ENCODE results near the gene KDF1.
"Not testable (repeated sequence)": the region's sequence is repeated elsewhere in the genome, so short reads cannot be mapped to it uniquely, and the experiment has no call there.

The KDF1 gene

DNA sequence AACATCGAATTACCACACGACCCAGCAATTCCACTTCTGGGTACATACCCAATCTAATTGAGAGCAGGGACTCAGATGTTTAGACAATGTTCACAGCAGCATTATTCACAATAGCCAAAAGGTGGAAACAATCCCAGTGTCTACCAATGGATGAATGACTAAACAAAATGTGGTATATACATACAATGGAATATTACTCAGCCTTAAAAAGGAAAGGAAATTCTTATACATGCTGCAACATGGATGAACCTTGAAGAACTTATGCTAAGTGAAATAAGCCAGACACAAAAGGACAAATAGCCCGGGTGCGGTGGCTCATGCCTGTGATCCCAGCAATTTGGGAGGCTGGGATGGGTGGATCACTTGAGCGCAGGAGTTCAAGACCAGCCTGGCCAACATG lies 6.9 kb downstream of the KDF1 start:
- DNase-seq (ENCODE audit: low spot score) = no peak

DNA sequence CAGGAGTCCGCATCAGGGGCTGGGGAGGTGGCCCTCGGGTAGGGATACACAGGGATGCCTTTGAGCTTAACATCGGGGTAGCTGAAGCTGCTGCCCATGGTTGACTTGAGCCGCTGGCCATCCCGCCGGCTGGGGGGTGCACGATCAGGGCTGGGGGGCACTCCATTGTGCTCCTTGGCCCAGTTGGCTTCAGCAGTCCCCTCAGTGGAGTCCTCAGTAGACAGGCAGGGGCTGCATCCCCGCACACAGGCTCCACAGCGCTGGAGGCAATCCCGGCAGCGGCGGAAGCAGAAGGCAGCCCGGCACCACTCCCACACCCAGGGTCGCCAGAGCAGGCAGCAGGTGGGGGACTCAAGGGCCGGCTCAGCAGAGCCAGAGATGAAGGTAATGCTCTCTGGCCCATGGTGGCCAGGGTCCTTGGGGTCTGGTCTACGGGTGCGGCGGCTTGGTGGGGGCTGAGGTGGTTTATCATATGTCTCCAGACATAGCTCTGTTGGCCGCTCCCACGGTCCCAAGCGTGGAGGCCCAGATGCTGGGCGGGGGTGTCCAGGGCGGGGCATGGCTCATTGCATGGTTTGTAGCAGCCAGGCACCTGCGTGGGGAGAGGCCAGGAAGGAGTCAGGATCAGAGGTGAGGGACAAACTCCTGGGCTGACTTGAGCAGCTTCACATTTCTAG lies 8.3 kb downstream of the KDF1 start:
- DNase-seq (ENCODE audit: low spot score) = no peak

- no peak for DNase-seq (ENCODE audit: low spot score)
These were observed 9.1 kb downstream of the KDF1 start for GRCh38 chr1:26951216-26951615.

- DNase-seq (ENCODE audit: low spot score) = no peak
These were observed 9.7 kb downstream of the KDF1 start for GRCh38 chr1:26950602-26951001.

DNA sequence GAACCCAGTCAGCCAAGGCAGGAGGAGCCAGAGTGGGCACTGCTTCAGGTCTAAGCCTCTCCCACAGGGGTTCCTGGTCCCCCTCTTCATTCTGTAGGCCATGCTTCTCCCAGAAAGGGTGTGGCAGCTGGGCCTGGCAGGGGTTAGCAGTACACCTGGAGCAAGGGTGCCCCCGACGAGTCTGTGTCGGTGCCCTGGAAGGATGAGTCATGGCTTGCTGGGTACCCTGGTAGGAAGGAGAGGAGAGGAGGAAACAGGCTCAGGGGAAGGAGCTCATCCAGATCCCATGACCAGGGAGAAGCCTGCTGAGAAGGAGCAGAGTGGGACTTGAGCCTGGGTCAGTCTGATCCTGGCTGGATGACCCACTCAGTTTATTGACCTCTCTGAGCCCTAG lies 10.3 kb downstream of the KDF1 start:
- no peak for DNase-seq (ENCODE audit: low spot score)

- DNase-seq (ENCODE audit: low spot score) = no peak
These were observed 10.9 kb downstream of the KDF1 start for GRCh38 chr1:26949266-26949925.

DNA sequence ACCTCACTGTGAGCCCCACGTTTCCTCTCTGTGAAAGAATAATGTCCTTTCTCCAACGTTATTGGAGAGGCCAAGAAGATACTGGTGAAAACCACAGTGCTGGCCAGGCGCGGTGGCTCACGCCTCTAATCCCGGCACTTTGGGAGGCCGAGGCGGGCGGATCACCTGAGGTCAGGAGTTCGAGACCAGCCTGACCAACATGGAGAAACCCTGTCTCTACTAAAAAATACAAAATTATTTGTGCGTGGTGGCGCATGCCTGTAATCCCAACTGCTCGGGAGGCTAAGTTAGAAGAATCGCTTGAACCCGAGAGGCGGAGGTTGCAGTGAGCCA lies 11.6 kb downstream of the KDF1 start:
- DNase-seq (ENCODE audit: low spot score) = not testable (repeated sequence)

DNA sequence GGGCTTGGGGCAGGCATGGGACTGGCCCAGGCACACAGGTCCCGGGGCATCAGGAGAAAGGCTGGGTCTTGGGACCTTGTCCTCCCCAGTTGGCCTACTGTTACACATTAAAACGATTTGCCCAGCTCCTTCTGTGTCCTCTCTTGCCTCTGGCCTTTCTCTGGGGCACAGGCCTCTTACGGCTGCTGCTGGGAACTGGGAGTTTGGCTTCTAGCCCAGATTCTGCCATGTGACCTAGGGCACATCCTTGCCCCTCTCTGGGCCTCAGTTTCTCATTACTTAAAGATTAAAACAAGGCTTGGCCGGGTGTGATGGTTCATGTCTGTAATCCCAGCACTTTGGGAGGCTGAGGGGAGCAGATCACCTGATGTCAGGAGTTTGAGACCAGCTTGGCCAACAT lies 14.0 kb downstream of the KDF1 start:
- DNase-seq (ENCODE audit: low spot score) = no peak

DNA sequence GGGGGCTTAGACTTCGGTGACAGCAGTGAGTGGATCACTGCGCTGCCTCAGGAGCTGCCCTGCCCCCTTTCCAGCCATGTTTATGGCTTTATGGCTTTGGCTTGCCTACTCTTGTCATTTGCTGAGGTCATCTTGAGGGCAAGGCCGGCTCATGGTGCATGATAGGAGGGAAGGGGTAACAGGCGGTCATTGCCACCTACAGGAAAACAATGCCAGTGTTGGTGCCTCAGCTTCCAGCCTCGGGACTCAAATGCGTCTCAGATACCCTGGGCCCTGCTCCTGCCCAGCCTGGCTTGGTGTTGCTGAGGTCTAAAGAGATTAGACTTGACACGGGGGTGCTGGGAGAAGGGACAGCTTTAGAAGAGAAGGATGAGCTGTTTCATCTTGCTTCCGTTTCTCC lies 14.5 kb downstream of the KDF1 start:
- DNase-seq (ENCODE audit: low spot score) = no peak

DNA sequence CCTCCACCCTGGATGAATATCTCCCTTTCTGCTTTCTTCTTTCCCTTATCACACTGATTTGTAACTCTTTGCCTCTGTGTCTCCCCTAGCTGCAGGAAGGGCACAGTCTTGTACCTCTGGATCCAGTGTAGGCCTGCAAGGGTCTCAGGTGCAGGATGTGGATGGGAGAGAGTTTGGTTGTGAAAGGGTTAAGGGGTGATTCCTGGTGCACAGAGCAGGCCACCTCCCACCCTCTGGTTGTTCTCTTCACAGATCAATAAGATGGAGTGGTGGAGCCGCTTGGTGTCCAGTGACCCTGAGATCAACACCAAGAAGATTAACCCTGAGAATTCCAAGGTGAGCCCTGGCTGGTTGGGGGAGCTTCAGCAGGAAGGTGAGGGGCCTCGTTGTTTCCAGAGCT lies 15.1 kb downstream of the KDF1 start:
- no peak for DNase-seq (ENCODE audit: low spot score)

- no peak for DNase-seq (ENCODE audit: low spot score)
These were observed 17.6 kb downstream of the KDF1 start for GRCh38 chr1:26942656-26943055.

GRCh38 chr1:26941311-26941710 lies 19.0 kb downstream of the KDF1 start:
- DNase-seq (ENCODE audit: low spot score) = no peak

DNA sequence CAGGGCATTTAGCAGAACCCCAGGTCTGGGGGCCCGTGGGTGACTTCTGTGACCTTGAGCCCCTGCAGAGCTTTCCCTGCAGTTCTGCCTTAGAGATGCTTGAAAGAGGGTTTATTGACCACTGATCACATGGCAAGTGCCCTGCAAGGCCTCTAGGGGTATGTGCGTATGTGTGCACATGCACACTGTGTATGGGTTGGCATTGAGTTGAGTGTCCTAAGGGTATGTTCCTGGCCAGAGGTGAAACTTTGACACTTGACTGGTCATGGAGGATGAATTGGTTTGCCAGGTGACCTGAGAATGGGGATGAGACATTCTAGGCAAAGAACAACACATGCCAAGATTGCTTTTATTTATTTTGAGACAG lies 21.6 kb downstream of the KDF1 start:
- DNase-seq (ENCODE audit: low spot score) = no peak

DNA sequence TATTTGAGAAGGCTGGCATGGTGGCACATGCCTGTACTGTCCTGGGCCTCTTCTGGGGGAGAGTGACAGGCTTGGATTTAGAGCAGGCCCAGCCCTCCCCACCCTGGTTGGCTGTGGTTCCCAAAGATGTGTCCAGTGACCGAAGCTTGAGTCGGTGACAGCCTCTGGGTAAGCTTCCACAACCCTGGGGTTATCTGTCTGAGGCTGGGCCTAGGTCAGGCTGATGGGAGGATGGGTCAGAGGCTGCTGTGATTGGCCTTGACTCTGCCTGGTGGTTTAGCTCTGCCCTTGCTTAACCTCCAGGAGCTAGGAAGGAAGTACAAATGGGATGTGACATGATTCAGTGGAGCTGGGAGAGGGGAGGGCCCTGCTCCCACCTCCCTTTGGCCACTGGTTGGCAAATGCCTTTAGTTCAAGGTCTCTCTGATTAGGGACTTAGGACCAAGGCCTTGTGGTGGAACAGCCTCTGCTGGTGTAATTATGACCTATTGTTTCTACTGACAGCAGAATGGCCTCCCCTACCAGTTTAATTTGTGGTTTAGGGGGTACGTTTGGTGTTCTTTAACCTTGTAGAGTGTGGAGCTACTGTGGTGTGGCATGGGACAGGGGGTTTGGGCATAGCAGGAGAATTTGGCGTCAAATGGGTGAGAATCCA lies 22.1 kb downstream of the KDF1 start:
- DNase-seq (ENCODE audit: low spot score) = no peak

- DNase-seq (ENCODE audit: low spot score) = no peak
These were observed 23.4 kb downstream of the KDF1 start for GRCh38 chr1:26936823-26937222.

DNA sequence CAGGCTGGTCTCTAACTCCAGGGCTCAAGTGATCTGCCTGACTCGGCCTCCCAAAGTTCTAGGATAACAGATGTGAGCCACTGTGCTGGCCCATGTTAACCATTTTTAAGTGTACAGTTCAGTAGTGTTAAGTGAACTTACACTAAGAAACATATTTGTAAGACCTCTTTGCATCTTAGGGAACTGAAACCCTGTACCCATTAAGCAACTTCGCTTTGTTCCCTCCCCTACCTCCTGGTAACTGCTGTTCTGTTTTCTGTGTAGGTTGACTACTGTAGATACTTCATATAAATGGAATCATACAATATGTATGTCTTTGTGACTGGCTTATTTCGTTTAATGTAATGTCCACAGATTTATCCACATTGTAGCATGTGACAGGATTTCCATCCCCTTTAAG lies 27.7 kb downstream of the KDF1 start:
- no peak for DNase-seq (ENCODE audit: low spot score)

GRCh38 chr1:26923711-26924110 lies 36.6 kb downstream of the KDF1 start:
- DNase-seq (ENCODE audit: low spot score) = no peak

GRCh38 chr1:26922901-26923300 lies 37.4 kb downstream of the KDF1 start:
- no peak for DNase-seq (ENCODE audit: low spot score)

GRCh38 chr1:26922431-26922729 lies 37.9 kb downstream of the KDF1 start:
- no peak for DNase-seq (ENCODE audit: low spot score)

- peak; percentile 97 for DNase-seq (ENCODE audit: low spot score)
These were observed 38.5 kb downstream of the KDF1 start, which contains the start of gene NUDC for GRCh38 chr1:26921540-26922430. Gene NUDC, plus strand, starts transcription at chr1:26921743. Its CDS starts 106 bp downstream, at chr1:26921849.

DNA sequence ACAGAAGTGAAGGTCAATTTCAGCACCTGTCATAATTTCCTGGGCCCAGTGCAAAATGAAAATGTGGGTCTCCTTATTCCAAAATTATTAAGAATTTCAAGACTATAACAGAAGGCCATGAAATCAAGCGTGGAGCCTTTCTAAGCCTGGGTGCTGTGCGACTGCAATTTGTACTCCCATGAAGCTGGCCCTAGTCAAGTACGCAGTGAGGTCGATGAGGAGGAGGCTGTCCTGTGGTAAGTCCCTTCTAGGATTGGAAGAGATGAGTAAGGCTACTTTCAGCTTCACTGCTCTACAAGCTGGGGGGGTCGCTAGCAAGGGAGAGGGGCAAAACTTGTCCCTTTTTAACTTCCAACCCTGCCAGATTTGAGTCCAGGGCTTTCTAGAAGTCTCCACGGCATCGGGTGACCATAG lies 39.1 kb downstream of the KDF1 start:
- DNase-seq (ENCODE audit: low spot score) = no peak

- DNase-seq (ENCODE audit: low spot score) = no peak
These were observed 44.9 kb downstream of the KDF1 start for GRCh38 chr1:26915204-26915842.

Measured in hepatic stellate cell (primary cell).